ENCODE results near the gene LPP. TPM values are rescaled to one million over a fixed set of nuclear protein-coding genes. Genes with fewer than 3 reads are reported as not detected.

The LPP gene
- total and polyA plus RNA-seq, 2 of the 13 experiments (the other 11 are each of a cell fraction or from before 2014, with no cell fraction given) = 19.2 to 29.9 TPM

DNA sequence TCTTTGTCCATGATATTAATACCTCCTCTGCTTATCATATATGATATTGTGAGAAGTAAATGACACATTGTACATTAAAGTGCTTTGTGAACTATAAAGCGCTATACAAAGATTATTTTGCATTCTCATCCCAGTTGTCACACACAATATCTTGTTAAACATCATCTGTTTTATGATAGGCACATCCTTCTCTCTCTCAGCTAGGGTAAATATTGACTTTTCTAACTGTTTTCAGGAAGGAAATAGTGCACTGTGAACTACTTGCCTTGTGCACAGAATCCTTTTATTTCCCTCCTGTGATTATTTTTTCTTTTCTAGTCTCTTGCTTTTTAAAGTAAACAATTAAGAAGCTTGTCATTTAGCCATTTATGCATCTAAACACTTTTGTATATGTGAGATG, 388.2 kb downstream of the LPP start (continued):
- peak; percentile 53; the same call in 1 of the 2 replicates for TF ChIP-seq ZNF609 (CRISPR knock-in tag; IDR thresholded peaks at IDR 0.05; ENCODE audit: borderline replicate concordance)
- TF ChIP-seq FUBP1 (CRISPR knock-in tag; IDR thresholded peaks at IDR 0.05; ENCODE audit: borderline replicate concordance) = no peak
- TF ChIP-seq MED1 (CRISPR knock-in tag; IDR thresholded peaks at IDR 0.05) = peak; percentile 91
- TF ChIP-seq CEBPB (IDR thresholded peaks at IDR 0.05; ENCODE audit: borderline replicate concordance, low read depth, low read length) = no peak
- peak; percentile 29; the same call in 1 of the 2 replicates for TF ChIP-seq ZNF264 (CRISPR knock-in tag; IDR thresholded peaks at IDR 0.05)
- no peak for TF ChIP-seq SOX13 (IDR thresholded peaks at IDR 0.05)
- peak in 1 of 2 experiments; percentile 84; a peak in 2 of 4 replicates for TF ChIP-seq SOX13 (CRISPR knock-in tag; conservative IDR thresholded peaks at IDR 0.05 in 1 of 2, IDR thresholded peaks at IDR 0.05 in 1 of 2)
- TF ChIP-seq MYC (CRISPR knock-in tag; IDR thresholded peaks at IDR 0.05; ENCODE audit: borderline replicate concordance) = no peak
- no peak for TF ChIP-seq DRAP1 (CRISPR knock-in tag; IDR thresholded peaks at IDR 0.05)
- TF ChIP-seq CHCHD3 (CRISPR knock-in tag; IDR thresholded peaks at IDR 0.05) = no peak
- TF ChIP-seq, protein P1, sequence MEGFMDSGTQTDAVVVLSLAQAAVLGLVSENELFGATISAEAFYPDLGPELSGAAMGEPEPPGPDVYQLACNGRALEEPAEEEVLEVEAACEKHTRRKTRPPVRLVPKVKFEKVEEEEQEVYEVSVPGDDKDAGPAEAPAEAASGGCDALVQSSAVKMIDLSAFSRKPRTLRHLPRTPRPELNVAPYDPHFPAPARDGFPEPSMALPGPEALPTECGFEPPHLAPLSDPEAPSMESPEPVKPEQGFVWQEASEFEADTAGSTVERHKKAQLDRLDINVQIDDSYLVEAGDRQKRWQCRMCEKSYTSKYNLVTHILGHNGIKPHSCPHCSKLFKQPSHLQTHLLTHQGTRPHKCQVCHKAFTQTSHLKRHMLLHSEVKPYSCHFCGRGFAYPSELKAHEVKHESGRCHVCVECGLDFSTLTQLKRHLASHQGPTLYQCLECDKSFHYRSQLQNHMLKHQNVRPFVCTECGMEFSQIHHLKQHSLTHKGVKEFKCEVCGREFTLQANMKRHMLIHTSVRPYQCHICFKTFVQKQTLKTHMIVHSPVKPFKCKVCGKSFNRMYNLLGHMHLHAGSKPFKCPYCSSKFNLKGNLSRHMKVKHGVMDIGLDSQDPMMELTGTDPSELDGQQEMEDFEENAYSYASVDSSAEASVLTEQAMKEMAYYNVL (CRISPR knock-in tag; IDR thresholded peaks at IDR 0.05; ENCODE audit: borderline replicate concordance) = peak; percentile 88
- no peak for TF ChIP-seq DNMT1 (CRISPR knock-in tag; IDR thresholded peaks at IDR 0.05)
- peak; percentile 29; the same call in 1 of the 2 replicates for TF ChIP-seq SIX1 (CRISPR knock-in tag; IDR thresholded peaks at IDR 0.05; ENCODE audit: borderline replicate concordance)
- peak; percentile 99 for TF ChIP-seq FOXA3 (CRISPR knock-in tag; IDR thresholded peaks at IDR 0.05)
- peak; percentile 85; the same call in 1 of the 2 replicates for TF ChIP-seq SOX5 (CRISPR knock-in tag; IDR thresholded peaks at IDR 0.05; ENCODE audit: borderline replicate concordance)
- no peak for TF ChIP-seq ZNF652 (CRISPR knock-in tag; IDR thresholded peaks at IDR 0.05; ENCODE audit: borderline replicate concordance, low read depth)
- TF ChIP-seq EP300 (IDR thresholded peaks at IDR 0.05; ENCODE audit: low read depth in 2 of 2, low read length in 2 of 2) = peak in 1 of 2 experiments; percentile 89; a peak in 2 of 4 replicates
- TF ChIP-seq EP300 (CRISPR knock-in tag; IDR thresholded peaks at IDR 0.05; ENCODE audit: borderline replicate concordance) = no peak; the same call in 1 of the 2 replicates
